HUES64 (cell line): Measurements from ENCODE around the gene SLC45A1.
A peak's percentile ranks its signal among the peaks of the same experiment; 100 is the strongest.
"Not testable (repeated sequence)": the region's sequence is repeated elsewhere in the genome, so short reads cannot be mapped to it uniquely, and the experiment has no call there.

Experiments used
- H3K27ac ChIP-seq: 2 replicates; pipeline ENCODE4 v1.7.0; 2013; ENCODE audit warnings: low read depth, low read length, inconsistent platforms
- H3K27me3 ChIP-seq: 2 replicates; pipeline ENCODE4 v1.6.1; 2013; ENCODE audit warnings: mild to moderate bottlenecking, low read length; ENCODE audit not compliant: insufficient read depth
- H3K36me3 ChIP-seq: 2 replicates; pipeline ENCODE4 v1.6.1; 2013; ENCODE audit warnings: mild to moderate bottlenecking, low read length; ENCODE audit not compliant: insufficient read depth
- H3K4me1 ChIP-seq: 2 replicates; pipeline ENCODE4 v1.6.1; 2013; ENCODE audit warnings: mild to moderate bottlenecking, low read length, moderate library complexity; ENCODE audit not compliant: insufficient read depth
- H3K4me3 ChIP-seq: 2 replicates; pipeline ENCODE4 v1.5.1; 2013; ENCODE audit warnings: mild to moderate bottlenecking, low read length, moderate library complexity
- H3K9ac ChIP-seq: 2 replicates; pipeline ENCODE4 v1.6.1; 2013; ENCODE audit warnings: mild to moderate bottlenecking, low read depth, low read length
- H3K9me3 ChIP-seq: 2 replicates; pipeline ENCODE4 v1.6.1; 2013; ENCODE audit warnings: low read depth, low read length; ENCODE audit not compliant: insufficient read depth
- WGBS: fragments of 150-250, 120-280 bp; methylation state at CpG from one replicate; pipeline ENCODE4 v1.1.7; 2013; ENCODE audit warnings: missing lambda C conversion rate; 5-methylcytosine and 5-hydroxymethylcytosine counted together

The SLC45A1 gene

DNA sequence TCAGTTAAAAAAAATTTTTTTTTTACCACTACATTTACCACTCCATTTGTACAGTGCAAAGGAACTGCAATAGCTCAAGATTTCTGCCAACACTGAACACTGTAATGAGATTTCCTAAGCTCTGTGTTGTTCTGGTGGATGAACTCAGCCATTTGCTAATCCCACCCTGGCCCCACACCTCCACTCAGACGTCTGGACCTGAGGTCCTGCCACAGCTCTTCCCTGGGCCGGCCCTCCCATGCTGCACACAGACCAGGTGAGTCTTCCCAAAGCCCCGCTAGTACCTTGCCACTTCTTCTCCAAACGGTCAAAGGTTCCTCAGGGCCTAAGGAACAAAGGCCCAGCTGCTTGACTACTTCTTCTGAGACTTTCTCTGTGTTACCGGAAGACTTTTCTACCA, 56.4 kb downstream of the SLC45A1 start:
- 80% methylated on average over 5 of the region's 5 CpGs for WGBS
- 0 out of 2 replicates have a peak, but pooled peaks cover 9% of the 10 kb centered on the region for H3K36me3 ChIP-seq
- H3K9me3 ChIP-seq, result no peaks in the 10 kb centered on the region
- no peaks in the 10 kb centered on the region for H3K27me3 ChIP-seq
- H3K4me3 ChIP-seq, result no peak overlapping the region
- H3K4me1 ChIP-seq, result peaks cover 55% of the 10 kb centered on the region
- no peak overlapping the region; the same call in 1 of the 2 replicates for H3K27ac ChIP-seq
- H3K9ac ChIP-seq, result no peak overlapping the region

DNA sequence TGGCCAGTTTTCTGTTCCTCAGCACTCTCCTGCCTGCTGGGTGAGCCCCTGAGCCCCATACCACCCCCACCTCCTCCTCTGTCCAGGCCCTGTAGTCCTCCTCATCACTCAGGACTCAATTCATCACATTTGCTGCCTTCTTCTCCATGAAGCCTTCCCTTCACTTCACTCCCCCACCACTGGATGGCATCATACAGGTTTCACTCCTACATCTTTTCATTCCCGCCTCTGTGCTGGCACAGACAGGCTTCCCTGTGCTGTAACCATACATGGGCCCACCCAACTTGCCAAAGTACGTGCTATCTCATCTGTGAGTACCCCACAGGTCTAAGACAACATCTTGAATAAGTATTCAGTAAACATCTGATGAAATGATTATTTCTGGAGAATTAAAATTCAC, 56.9 kb downstream of the SLC45A1 start:
- peaks cover 55% of the 10 kb centered on the region for H3K4me1 ChIP-seq
- 93% methylated on average over 2 of the region's 2 CpGs for WGBS

DNA sequence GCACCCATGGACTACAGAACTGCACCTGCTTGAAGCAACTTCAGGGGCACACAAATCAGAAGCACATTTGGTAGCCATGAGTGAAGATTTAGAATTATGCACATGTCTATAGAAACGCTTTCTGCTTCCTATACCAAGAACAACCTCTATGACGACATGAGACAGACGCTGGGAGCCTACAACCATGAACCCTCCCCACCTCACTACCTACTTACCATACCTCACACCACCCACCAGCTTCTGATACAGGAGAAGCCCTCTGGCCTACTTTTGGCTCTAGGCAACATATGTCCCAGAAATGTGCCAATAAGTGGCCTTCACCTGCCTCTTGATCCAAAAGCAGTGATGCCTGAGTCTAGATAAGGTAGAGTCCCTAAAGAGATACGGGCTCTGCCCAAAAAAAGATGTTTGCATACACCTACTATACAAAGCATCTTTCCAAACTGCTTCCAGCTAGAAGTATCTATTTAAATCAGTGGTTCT, 58.5 kb downstream of the SLC45A1 start:
- peaks cover 42% of the 10 kb centered on the region for H3K4me1 ChIP-seq
- no peaks in the 10 kb centered on the region for H3K9me3 ChIP-seq
- no peak overlapping the region for H3K4me3 ChIP-seq
- 95% methylated on average over 4 of the region's 4 CpGs for WGBS
- H3K9ac ChIP-seq, result no peak overlapping the region
- H3K27me3 ChIP-seq, result no peaks in the 10 kb centered on the region
- H3K36me3 ChIP-seq, result 0 out of 2 replicates have a peak, but pooled peaks cover 9% of the 10 kb centered on the region
- H3K27ac ChIP-seq, result no peak overlapping the region

More for the DNA sequence above, 56.9 kb downstream of the SLC45A1 start:
- Histone ChIP-seq H3K9ac (no peak overlapping the region), H3K36me3 (0 out of 2 replicates have a peak, but pooled peaks cover 9% of the 10 kb centered on the region), H3K9me3 (no peaks in the 10 kb centered on the region), H3K27ac (no peak overlapping the region), H3K27me3 (no peaks in the 10 kb centered on the region), H3K4me3 (no peak overlapping the region)

DNA sequence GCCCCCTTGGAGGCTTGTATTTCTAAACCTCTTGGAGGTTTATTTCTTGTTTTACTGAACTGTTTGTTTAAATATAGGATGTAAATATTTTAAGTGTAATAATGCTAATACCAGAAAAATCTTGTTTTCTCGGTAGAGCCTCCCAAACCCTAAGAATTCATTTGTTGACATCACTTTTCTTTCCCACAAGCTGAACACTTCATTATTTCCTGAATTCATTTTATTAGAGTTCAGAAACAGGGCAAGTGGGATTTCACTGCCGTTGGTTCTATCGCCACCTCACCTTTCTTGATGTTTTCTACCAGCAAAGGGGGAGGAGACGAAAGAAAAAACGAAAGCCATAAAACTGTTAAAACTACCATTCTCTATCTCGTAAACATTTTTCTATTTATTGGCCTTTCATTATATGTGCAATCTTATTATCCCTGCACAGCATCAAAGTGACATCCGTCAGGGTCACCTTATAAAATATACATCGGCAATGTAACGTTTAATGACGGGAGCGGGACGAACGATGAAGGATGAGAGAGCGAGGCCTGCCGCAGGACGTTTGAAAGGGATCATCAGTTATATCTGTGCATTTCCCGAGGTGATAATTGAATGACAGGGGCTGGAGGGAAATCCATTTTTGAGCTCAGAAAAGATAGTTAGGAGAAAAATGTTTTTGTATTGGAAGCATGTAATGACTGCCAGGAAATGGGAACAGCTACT, 59.5 kb downstream of the SLC45A1 start:
- peaks cover 42% of the 10 kb centered on the region for H3K4me1 ChIP-seq
- H3K4me3 ChIP-seq, result no peak overlapping the region
- 92% methylated on average over 17 of the region's 17 CpGs for WGBS
- H3K27ac ChIP-seq, result no peak overlapping the region
- no peaks in the 10 kb centered on the region for H3K27me3 ChIP-seq
- no peak overlapping the region for H3K9ac ChIP-seq
- 0 out of 2 replicates have a peak, but pooled peaks cover 6% of the 10 kb centered on the region for H3K36me3 ChIP-seq
- H3K9me3 ChIP-seq, result no peaks in the 10 kb centered on the region

DNA sequence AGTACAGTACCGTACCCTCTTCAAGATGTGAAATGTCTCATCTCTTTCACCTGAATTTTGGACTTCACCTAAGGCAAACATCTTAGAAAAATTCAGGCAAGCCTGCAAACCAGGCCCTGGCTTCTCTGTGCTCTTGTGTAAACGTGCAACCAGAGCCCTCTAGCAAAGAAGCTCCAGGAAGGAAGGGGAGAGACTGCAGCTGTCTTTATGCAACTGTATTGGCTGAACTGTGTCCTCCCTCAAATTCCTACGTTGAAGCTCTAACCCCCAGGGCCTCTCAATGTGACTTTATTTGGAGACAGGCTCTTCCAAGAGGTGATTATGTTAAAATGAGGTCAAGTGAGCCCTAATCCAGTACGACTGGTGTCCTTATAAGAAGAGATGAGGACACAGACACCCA, 60.3 kb downstream of the SLC45A1 start:
- Histone ChIP-seq H3K4me3 (no peak overlapping the region), H3K27ac (no peak overlapping the region), H3K27me3 (no peaks in the 10 kb centered on the region), H3K9ac (no peak overlapping the region), H3K36me3 (no peaks in the 10 kb centered on the region), H3K9me3 (no peaks in the 10 kb centered on the region), H3K4me1 (peaks cover 40% of the 10 kb centered on the region)
- WGBS, result 68% methylated on average over 4 of the region's 4 CpGs

GRCh38 chr1:8378981-8379470, 61.1 kb downstream of the SLC45A1 start:
- Histone ChIP-seq H3K36me3 (no peaks in the 10 kb centered on the region), H3K27me3 (no peaks in the 10 kb centered on the region), H3K9me3 (no peaks in the 10 kb centered on the region), H3K9ac (no peak overlapping the region), H3K4me3 (no peak overlapping the region), H3K27ac (no peak overlapping the region), H3K4me1 (peaks cover 32% of the 10 kb centered on the region)
- 93% methylated on average over 10 of the region's 10 CpGs for WGBS

GRCh38 chr1:8379513-8380186, 61.7 kb downstream of the SLC45A1 start:
- no peaks in the 10 kb centered on the region for H3K9me3 ChIP-seq
- H3K27me3 ChIP-seq, result no peaks in the 10 kb centered on the region
- no peak overlapping the region for H3K4me3 ChIP-seq
- H3K4me1 ChIP-seq, result peaks cover 27% of the 10 kb centered on the region
- H3K9ac ChIP-seq, result no peak overlapping the region
- WGBS, result 94% methylated on average over 14 of the region's 14 CpGs
- no peak overlapping the region for H3K27ac ChIP-seq
- no peaks in the 10 kb centered on the region for H3K36me3 ChIP-seq

DNA sequence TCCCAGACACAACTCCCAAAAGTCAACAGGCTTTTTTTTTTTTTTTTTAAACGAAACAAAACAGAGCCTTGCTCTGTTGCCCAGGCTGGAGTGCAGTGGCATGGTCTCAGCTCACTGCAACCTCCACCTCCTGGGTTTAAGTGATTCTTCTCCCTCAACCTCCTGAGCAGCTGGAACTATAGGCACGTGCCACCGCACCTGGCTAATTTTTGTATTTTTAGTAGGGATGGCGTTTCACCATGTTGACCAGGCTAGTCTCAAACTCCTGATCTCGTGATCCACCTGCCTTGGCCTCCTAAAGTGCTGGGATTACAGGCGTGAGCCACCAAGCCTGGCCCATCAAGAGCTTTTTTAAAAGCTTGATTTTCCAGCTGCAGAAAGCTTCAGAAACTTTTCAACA, 62.4 kb downstream of the SLC45A1 start:
- H3K4me1 ChIP-seq, result peaks cover 29% of the 10 kb centered on the region
- H3K27me3 ChIP-seq, H3K4me3 ChIP-seq, H3K27ac ChIP-seq, H3K36me3 ChIP-seq, H3K9me3 ChIP-seq, H3K9ac ChIP-seq: not testable (repeated sequence)
- WGBS, result 94% methylated on average over 6 of the region's 6 CpGs

DNA sequence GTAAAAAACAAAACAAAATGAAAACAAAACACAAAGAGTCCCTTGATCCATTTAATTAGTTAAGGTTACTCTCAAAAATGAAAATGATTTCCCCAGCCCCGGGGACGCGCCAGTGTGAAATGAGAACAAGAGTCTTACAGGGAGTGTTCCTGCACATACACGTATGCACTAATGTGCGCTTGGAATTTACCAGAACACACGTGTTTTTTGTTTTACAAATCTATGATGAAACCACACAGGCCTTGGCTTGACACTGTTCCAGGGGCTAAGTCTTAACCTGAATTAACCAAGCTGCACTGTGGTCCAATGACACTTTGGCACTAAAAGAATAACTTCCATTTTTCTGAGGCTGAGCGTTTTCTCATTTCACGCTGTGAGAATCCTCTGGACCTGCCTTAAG, 63.7 kb downstream of the SLC45A1 start:
- H3K36me3 ChIP-seq, result no peaks in the 10 kb centered on the region
- 94% methylated on average over 8 of the region's 8 CpGs for WGBS
- no peaks in the 10 kb centered on the region for H3K27me3 ChIP-seq
- 0 out of 2 replicates have a peak overlapping the region, but pooled peaks have one; percentile 9 for H3K27ac ChIP-seq
- H3K4me1 ChIP-seq, result peaks cover 37% of the 10 kb centered on the region
- H3K4me3 ChIP-seq, result no peak overlapping the region
- H3K9ac ChIP-seq, result no peak overlapping the region
- H3K9me3 ChIP-seq, result no peaks in the 10 kb centered on the region

DNA sequence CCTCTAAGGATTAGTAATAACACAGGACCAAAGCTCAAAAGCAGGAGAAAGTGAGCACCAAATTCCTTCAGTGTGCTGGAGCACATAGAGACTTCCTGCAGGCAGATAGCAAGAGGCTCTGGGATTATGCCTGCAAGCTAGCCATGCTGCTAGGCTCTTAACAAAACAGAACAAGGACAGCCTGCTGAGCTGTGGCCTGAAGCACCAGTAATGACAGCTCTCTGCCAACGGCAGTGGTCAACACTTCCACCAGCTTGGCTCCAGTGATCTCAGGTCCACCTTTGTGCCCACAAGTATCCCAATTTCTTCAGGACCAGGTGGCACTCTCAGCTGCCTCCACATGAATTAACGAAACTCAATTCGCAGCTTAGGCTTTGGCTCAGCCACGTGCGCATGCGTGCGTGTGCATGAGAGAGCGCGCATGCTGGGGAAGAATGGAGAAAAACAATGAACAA, 64.2 kb downstream of the SLC45A1 start:
- Histone ChIP-seq H3K4me1 (peaks cover 37% of the 10 kb centered on the region), H3K9me3 (no peaks in the 10 kb centered on the region), H3K4me3 (no peak overlapping the region), H3K27me3 (no peaks in the 10 kb centered on the region), H3K36me3 (no peaks in the 10 kb centered on the region), H3K9ac (no peak overlapping the region), H3K27ac (0 out of 2 replicates have a peak overlapping the region, but pooled peaks have one; percentile 9)
- WGBS, result 88% methylated on average over 9 of the region's 9 CpGs
